Upper lobe of left lung (tissue), 6 donors: ENCODE results near the gene MELK. TPM values are rescaled to one million over a fixed set of nuclear protein-coding genes. Genes with fewer than 3 reads are reported as not detected.
A peak's percentile ranks its signal among the peaks of the same experiment; 100 is the strongest.
"Not testable (repeated sequence)": the region's sequence is repeated elsewhere in the genome, so short reads cannot be mapped to it uniquely, and the experiment has no call there.

Source experiments
- ATAC-seq, 2 donors: fragments of 200-7000 bp; cut with Tn5 transposase; one replicate each; pipeline ENCODE4 v1.9.1; 2022; ENCODE audit warnings: mild to moderate bottlenecking in 2 of 2, moderate library complexity in 2 of 2; ENCODE audit not compliant: low FRiP score in 2 of 2
- DNase-seq, 2 donors: peaks; one replicate each; pipeline ENCODE4 v3.0.0-alpha.2; 2019 to 2020
- H3K27ac ChIP-seq, 4 donors: fragments of 200-600 bp; sonication (generic); one replicate each; pipeline ENCODE4 v1.5.1; 2016 to 2019
- H3K27me3 ChIP-seq, 4 donors: fragments of 200-600 bp; sonication (generic); one replicate each; pipeline ENCODE4 v1.5.1; 2017 to 2019
- H3K36me3 ChIP-seq, 4 donors: fragments of 200-600 bp; sonication (generic); one replicate each; pipeline ENCODE4 v1.5.1; 2016 to 2019
- H3K4me1 ChIP-seq, 4 donors: fragments of 200-600 bp; sonication (generic); one replicate each; pipeline ENCODE4 v1.5.1; 2018 to 2019
- H3K4me3 ChIP-seq, 4 donors: fragments of 200-600 bp; sonication (generic); one replicate each; pipeline ENCODE4 v1.5.1; 2017 to 2019; ENCODE audit warnings: mild to moderate bottlenecking in 2 of 4, moderate library complexity in 1 of 4
- H3K9me3 ChIP-seq, 4 donors: fragments of 200-600 bp; sonication (generic); one replicate each; pipeline ENCODE4 v1.5.1; 2018 to 2019
- CTCF ChIP-seq, 6 experiments: fragments of 450-650 bp in 4 of 6; fragments of 200-600 bp in 2 of 6; sonication (generic) in 2 of 6; IDR thresholded peaks; one replicate each; pipeline ENCODE4 v1.5.1; 2016 to 2019; ENCODE audit warnings: antibody characterized with exemption in 6 of 6
- EP300 ChIP-seq, 4 donors: sonication (generic); formaldehyde crosslinking; IDR thresholded peaks; one replicate each; pipeline ENCODE4 v1.5.1; 2017; ENCODE audit warnings: antibody characterized with exemption in 4 of 4, control low read depth in 2 of 4
- POLR2A ChIP-seq, 4 donors: fragments of 450-650 bp; IDR thresholded peaks; one replicate each; pipeline ENCODE4 v1.5.1; 2016 to 2017; ENCODE audit warnings: antibody characterized with exemption in 4 of 4, mild to moderate bottlenecking in 2 of 4
- POLR2AphosphoS5 ChIP-seq, 2 donors: sonication (generic); formaldehyde crosslinking; IDR thresholded peaks; one replicate each; pipeline ENCODE4 v1.5.1; 2017; ENCODE audit warnings: antibody characterized with exemption in 2 of 2
- WGBS, 2 donors: methylation state at CpG; one replicate each; pipeline ENCODE4 v1.1.5; 2017 to 2018; 5-methylcytosine and 5-hydroxymethylcytosine counted together
- total RNA-seq, 6 donors: library from RNA; depleted of rRNA in 4 of 6; stranded (reverse); fragments of >200 nt in 4 of 6; gene quantifications; one replicate each; pipeline versions ENCODE4 v1.1.0 to v1.2.1, GENCODE V29; 2016 to 2021
- donor health status: DM: no; HTN: no; CAD: no; lungs with moderate emphysema.
- donor health status: DM: no; HTN: yes; CAD: no; lungs with severe emphysema.

The MELK gene
- total RNA-seq, 6 donors from 2014 or later: 0.55 to 4.0 (median 2.0) TPM; not detected in 1

GRCh38 chr9:36559036-36559695 lies 13.5 kb upstream of the MELK start:
- no peaks in the 10 kb centered on the region for H3K36me3 ChIP-seq
- peaks cover 0 to 3% (median 0%) of the 10 kb centered on the region in 4 donors for H3K4me1 ChIP-seq
- H3K27me3 ChIP-seq: no peaks in the 10 kb centered on the region
- 74 to 83% methylated on average over 7 of the region's 7 CpGs for WGBS, 2 donors
- TF ChIP-seq EP300 (IDR thresholded peaks at IDR 0.05) (no peak), CTCF (IDR thresholded peaks at IDR 0.05) (no peak), POLR2AphosphoS5 (IDR thresholded peaks at IDR 0.05) (no peak)
- H3K9me3 ChIP-seq: no peaks in the 10 kb centered on the region
- no peak overlapping the region for H3K27ac ChIP-seq
- ATAC-seq: no peak
- no peak overlapping the region for H3K4me3 ChIP-seq
- no peak for DNase-seq

- no peak for ATAC-seq
Measured at GRCh38 chr9:36560771-36561170, 11.9 kb upstream of the MELK start.

GRCh38 chr9:36562801-36563200 lies 9.9 kb upstream of the MELK start:
- H3K36me3 ChIP-seq, ATAC-seq, DNase-seq, H3K4me3 ChIP-seq, H3K4me1 ChIP-seq, H3K27me3 ChIP-seq, H3K9me3 ChIP-seq, H3K27ac ChIP-seq: not testable (repeated sequence)
- WGBS, 2 donors: 89 to 95% methylated on average over 11 of the region's 11 CpGs

More at GRCh38 chr9:36560771-36561170, 11.9 kb upstream of the MELK start:
- peaks cover 0 to 3% (median 0%) of the 10 kb centered on the region in 4 donors for H3K4me1 ChIP-seq
- no peaks in the 10 kb centered on the region for H3K9me3 ChIP-seq
- no peak overlapping the region for H3K4me3 ChIP-seq
- H3K27me3 ChIP-seq: no peaks in the 10 kb centered on the region
- TF ChIP-seq POLR2A (IDR thresholded peaks at IDR 0.05): no peak
- no peak for TF ChIP-seq EP300 (IDR thresholded peaks at IDR 0.05)
- no peak for TF ChIP-seq CTCF (IDR thresholded peaks at IDR 0.05)
- no peak for TF ChIP-seq POLR2AphosphoS5 (IDR thresholded peaks at IDR 0.05)
- H3K27ac ChIP-seq: no peak overlapping the region
- H3K36me3 ChIP-seq: no peaks in the 10 kb centered on the region
- DNase-seq: no peak
- 44 to 49% methylated on average over 2 of the region's 2 CpGs for WGBS, 2 donors

GRCh38 chr9:36566813-36567221 lies 5.9 kb upstream of the MELK start:
- TF ChIP-seq POLR2AphosphoS5 (IDR thresholded peaks at IDR 0.05): no peak
- no peak for TF ChIP-seq EP300 (IDR thresholded peaks at IDR 0.05)
- no peak for TF ChIP-seq POLR2A (IDR thresholded peaks at IDR 0.05)
- TF ChIP-seq CTCF (IDR thresholded peaks at IDR 0.05): no peak
- ATAC-seq (no peak), DNase-seq (no peak)
- Histone ChIP-seq H3K4me3 (no peak overlapping the region), H3K9me3 (no peaks in the 10 kb centered on the region), H3K4me1 (peaks cover 0 to 4% (median 0%) of the 10 kb centered on the region in 4 donors), H3K36me3 (no peaks in the 10 kb centered on the region), H3K27me3 (no peaks in the 10 kb centered on the region), H3K27ac (no peak overlapping the region)
- 81 to 82% methylated on average over 8 of the region's 8 CpGs for WGBS, 2 donors

- not testable (repeated sequence) for H3K27me3 ChIP-seq, ATAC-seq, H3K4me3 ChIP-seq, H3K27ac ChIP-seq, H3K9me3 ChIP-seq, H3K36me3 ChIP-seq, DNase-seq
- H3K4me1 ChIP-seq: peaks cover 4 to 20% (median 8%) of the 10 kb centered on the region in 4 donors
- 85 to 95% methylated on average over 4 of the region's 4 CpGs for WGBS, 2 donors
Measured at GRCh38 chr9:36568681-36569080, 4.0 kb upstream of the MELK start.

GRCh38 chr9:36571333-36571732 lies 1.4 kb upstream of the MELK start:
- H3K27me3 ChIP-seq: no peaks in the 10 kb centered on the region
- 80 to 88% methylated on average over 2 of the region's 2 CpGs for WGBS, 2 donors
- H3K4me1 ChIP-seq: peaks cover 7 to 24% (median 9%) of the 10 kb centered on the region in 4 donors
- no peak overlapping the region for H3K27ac ChIP-seq
- H3K36me3 ChIP-seq: no peaks in the 10 kb centered on the region
- no peak for TF ChIP-seq POLR2AphosphoS5 (IDR thresholded peaks at IDR 0.05)
- no peak for TF ChIP-seq POLR2A (IDR thresholded peaks at IDR 0.05)
- TF ChIP-seq CTCF (IDR thresholded peaks at IDR 0.05): no peak
- no peak for TF ChIP-seq EP300 (IDR thresholded peaks at IDR 0.05)
- no peaks in the 10 kb centered on the region for H3K9me3 ChIP-seq
- DNase-seq (no peak), ATAC-seq (no peak)
- H3K4me3 ChIP-seq: no peak overlapping the region

- H3K4me3 ChIP-seq: peak overlapping the region in 2 of 4 donors; percentile 88 to 98
- H3K4me1 ChIP-seq: peaks cover 7 to 24% (median 9%) of the 10 kb centered on the region in 4 donors
- not testable (repeated sequence) for H3K36me3 ChIP-seq, DNase-seq, H3K27me3 ChIP-seq, ATAC-seq, H3K27ac ChIP-seq, H3K9me3 ChIP-seq
- WGBS, 2 donors: 96 to 97% methylated on average over 8 of the region's 8 CpGs
Measured at GRCh38 chr9:36574045-36574444, 1.4 kb downstream of the MELK start.
